Stimulated activated CD8-positive, alpha-beta memory T cell treated with anti-CD3 and anti-CD28 coated beads, Interleukin-15, amount 100 ng/mL, for 48 hours (primary cell): ENCODE data around the gene AGFG2.
"Not testable (repeated sequence)": the region's sequence is repeated elsewhere in the genome, so short reads cannot be mapped to it uniquely, and the experiment has no call there.

Source experiments
- DNase-seq, 2 donors: peaks; one replicate each; pipeline ENCODE4 v3.0.0-alpha.2; 2020; ENCODE audit warnings: low read depth in 2 of 2

Gene AGFG2

DNA sequence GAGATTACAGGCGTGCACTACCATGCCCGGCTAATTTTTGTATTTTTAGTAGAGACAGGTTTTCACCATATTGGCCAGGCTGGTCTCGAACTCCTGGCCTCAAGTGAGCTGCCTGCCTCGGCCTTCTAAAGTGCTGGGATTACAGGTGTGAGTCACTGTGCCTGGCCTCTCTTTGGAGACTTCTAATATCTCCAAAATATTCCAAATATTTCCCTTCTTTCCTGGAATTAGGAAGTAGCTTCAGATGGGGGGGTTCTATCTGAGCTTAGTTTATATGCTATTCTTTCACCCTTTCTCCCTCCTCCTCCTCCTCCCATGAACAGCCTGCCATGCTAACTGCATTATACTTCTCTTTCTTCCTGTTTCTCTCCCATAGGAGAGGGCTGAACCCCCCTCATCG lies 9.4 kb downstream of the AGFG2 start:
- DNase-seq: not testable (repeated sequence)

DNA sequence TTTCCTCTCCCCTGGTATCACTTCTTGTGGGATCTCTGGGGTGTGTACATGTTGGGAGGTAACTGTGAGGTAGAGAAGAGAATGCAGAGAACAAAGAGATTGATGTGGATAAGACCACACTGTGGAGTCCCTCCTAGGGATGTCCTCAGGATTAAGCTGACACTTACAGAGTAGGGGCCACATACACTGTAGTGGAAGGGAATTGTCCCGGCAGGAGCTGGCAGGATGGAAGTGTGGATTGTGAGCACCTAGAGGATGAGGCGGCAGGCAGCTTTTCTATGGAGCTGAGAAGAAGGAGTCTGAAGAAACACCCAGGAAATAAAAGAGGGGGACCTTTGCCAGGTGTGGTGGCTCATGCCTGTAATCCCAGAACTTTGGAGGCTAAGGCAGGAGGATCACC lies 13.5 kb downstream of the AGFG2 start:
- no peak for DNase-seq

GRCh38 chr7:100553032-100553431 lies 14.0 kb downstream of the AGFG2 start:
- DNase-seq: no peak

- no peak for DNase-seq
These were observed 16.7 kb downstream of the AGFG2 start for GRCh38 chr7:100555701-100556100.

GRCh38 chr7:100556541-100556940 lies 17.5 kb downstream of the AGFG2 start:
- no peak for DNase-seq

DNA sequence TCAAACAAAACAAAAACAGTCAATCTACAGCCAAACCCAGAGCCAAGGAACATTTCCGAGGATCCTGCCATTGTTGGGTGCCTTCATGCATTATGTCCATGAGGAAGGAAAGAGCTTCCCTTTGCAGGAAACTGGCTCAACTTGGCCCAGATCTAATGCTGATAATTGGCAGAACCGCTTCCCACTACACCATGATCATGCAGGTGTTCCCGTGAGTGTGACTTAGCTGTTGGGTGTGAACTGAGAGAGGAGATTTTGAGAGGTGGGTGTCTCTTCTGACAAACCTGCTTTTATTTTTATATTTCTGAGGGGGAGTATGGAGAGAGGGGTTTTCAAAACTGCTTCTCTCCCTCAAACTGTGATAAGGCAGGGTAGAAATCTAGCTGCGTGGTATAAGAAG lies 20.1 kb downstream of the AGFG2 start:
- no peak for DNase-seq

GRCh38 chr7:100561491-100562194 lies 22.6 kb downstream of the AGFG2 start:
- DNase-seq: no peak

- DNase-seq: no peak
These were observed 23.4 kb downstream of the AGFG2 start for GRCh38 chr7:100562195-100563099.

DNA sequence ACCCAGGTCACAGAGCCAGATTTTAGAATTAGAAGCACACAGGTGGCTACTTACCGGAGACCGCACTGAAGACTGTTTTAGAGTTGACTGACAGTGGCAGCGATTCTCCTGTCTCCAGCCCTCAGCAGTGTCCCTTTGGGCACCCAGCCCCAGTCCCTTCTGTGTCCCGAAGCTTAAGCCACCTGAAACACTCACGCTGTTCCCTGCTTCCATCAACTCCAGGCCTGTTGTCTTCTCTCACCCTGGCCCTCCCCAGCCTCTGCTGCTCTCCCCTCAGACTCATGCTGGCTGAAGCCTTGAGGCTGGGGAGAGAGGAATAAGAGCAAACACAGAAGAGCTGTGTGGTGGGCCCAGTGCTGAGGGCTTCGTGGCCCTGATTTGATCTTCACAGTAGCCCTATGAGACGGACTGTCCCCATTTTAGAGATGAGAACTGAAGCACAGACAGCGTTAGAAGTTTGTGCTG lies 24.1 kb downstream of the AGFG2 start:
- no peak for DNase-seq

- DNase-seq: peak; percentile 59 to 61
These were observed 24.9 kb downstream of the AGFG2 start for GRCh38 chr7:100563809-100564400.

DNA sequence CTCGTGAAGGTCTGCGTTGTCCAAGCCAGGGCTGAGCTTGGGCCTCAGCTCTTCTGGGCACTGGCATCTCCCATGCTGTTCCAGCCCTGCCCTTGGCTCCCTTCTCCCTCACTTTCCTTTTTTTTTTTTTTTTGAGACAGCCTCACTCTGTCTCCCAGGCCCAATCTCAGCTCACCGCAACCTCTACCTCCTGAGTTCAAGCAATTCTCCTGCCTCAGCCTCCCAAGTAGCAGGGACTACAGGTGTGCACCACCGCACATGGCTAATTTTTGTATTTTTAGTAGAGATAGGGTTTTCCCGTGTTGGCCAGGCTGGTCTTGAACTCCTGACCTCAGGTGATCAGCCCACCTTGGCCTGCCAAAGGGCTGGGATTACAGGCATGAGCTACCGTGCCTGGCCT lies 25.4 kb downstream of the AGFG2 start:
- DNase-seq: not testable (repeated sequence)

GRCh38 chr7:100565133-100565571 lies 26.1 kb downstream of the AGFG2 start:
- no peak for DNase-seq

DNA sequence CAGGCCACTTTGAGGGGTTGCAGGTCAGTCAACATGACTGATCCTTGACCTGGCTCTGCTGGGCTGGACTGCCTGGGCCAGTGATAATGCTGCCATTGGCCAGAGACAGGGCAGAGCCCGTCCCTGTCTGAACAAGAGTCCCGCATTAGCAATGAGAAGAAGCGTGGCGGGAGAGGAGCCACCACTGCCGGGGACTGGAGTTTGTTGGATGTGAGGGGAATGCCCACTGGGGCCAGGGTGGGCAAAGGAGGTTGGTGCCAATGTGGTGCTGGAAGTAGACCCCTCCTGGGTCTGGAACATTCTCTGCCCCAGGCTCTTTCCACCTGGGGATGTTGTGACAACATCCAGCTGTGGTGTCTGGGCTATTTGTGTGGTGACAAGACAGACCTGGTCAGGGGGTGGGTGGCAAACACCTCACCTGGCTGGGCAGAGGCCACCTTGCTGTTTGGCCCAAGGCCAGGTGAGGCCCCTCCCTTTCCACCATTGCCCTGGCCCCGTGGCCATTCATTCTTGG lies 27.1 kb downstream of the AGFG2 start:
- DNase-seq: no peak

GRCh38 chr7:100567031-100567730 lies 28.2 kb downstream of the AGFG2 start:
- no peak for DNase-seq

- DNase-seq: no peak
These were observed 28.8 kb downstream of the AGFG2 start for GRCh38 chr7:100567751-100568175.

GRCh38 chr7:100568176-100568895 lies 29.3 kb downstream of the AGFG2 start:
- DNase-seq: no peak

- peak; percentile 39 to 45 for DNase-seq
These were observed 30.2 kb downstream of the AGFG2 start for GRCh38 chr7:100568896-100569844.

- DNase-seq: no peak
These were observed 32.2 kb downstream of the AGFG2 start for GRCh38 chr7:100570954-100571828.

DNA sequence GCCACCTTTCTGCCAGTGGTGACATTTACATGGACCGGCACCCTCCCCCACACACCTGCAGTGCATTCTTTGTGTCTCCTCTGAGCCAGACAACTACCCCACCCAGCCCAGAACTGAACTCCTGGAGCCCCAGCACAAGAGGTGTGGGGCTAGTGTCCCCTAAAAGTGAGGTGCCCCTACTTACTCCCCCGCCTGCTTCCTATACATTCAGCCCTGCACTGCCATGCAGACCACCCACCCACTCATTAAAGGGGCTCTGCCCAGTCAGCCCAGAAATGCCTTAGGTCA lies 32.8 kb downstream of the AGFG2 start:
- DNase-seq: no peak
